Measurements from ENCODE around the gene RHOV.

The RHOV gene

DNA sequence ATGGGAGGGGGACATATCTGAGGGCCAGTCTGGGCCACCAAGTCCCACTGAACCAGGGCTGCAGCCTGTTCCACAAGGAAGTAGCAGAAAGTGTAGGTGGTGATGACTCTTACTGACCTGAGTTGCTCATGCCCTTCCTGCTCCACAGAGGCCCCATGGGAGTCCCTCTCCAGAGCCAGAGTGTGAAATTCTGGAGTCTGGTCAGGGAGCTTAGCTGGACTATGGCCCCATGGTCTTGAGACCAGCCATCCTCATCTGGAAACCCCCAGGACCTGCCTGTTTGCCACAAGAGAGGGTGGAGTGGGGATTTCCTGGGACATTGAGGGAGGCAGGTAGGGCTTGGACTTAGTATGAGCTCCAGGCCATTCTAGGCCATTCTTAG is 27.2 kb downstream of the RHOV start:
- Mint-ChIP-seq H3K9me3 (ENCODE audit: low read depth) (no peaks in the 10 kb centered on the region), H3K4me3 (no peak overlapping the region), H3K27ac (no peak overlapping the region), H3K36me3 (no peaks in the 10 kb centered on the region), H3K27me3 (peaks cover 6% of the 10 kb centered on the region), H3K4me1 (ENCODE audit: low read depth) (peaks cover 9% of the 10 kb centered on the region)

GRCh38 chr15:40845511-40846284 is 28.3 kb downstream of the RHOV start:
- peaks cover 6% of the 10 kb centered on the region for H3K27me3 Mint-ChIP-seq
- H3K9me3 Mint-ChIP-seq (ENCODE audit: low read depth), result no peaks in the 10 kb centered on the region
- peak overlapping the region; percentile 42 for H3K4me3 Mint-ChIP-seq
- H3K4me1 Mint-ChIP-seq (ENCODE audit: low read depth), result peaks cover 9% of the 10 kb centered on the region
- no peak overlapping the region for H3K27ac Mint-ChIP-seq
- no peaks in the 10 kb centered on the region for H3K36me3 Mint-ChIP-seq

DNA sequence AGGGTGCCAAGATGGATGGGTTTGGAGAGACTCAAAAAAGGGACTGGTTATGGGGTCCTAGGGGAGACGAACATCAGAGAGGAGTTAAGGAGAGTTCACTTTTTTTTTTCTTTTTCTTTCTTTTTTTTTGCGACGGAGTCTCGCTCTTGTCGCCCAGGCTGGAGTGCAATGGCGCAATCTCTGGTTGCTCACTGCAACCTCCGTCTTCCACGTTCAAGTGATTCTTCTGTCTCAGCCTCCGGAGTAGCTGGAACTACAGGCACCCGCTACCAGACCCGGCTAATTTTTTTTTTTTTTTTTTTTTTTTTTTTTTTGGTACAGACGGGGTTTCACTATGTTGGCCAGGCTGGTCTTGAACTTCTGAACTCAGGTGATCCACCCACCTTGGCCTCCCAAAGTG is 29.0 kb downstream of the RHOV start:
- Mint-ChIP-seq H3K9me3 (ENCODE audit: low read depth) (no peaks in the 10 kb centered on the region), H3K27ac (no peak overlapping the region), H3K4me1 (ENCODE audit: low read depth) (peaks cover 9% of the 10 kb centered on the region), H3K4me3 (peak overlapping the region; percentile 82), H3K27me3 (peaks cover 6% of the 10 kb centered on the region), H3K36me3 (no peaks in the 10 kb centered on the region)

GRCh38 chr15:40844696-40845030 is 29.4 kb downstream of the RHOV start:
- peaks cover 6% of the 10 kb centered on the region for H3K27me3 Mint-ChIP-seq
- no peak overlapping the region for H3K27ac Mint-ChIP-seq
- peaks cover 9% of the 10 kb centered on the region for H3K4me1 Mint-ChIP-seq (ENCODE audit: low read depth)
- H3K9me3 Mint-ChIP-seq (ENCODE audit: low read depth), result no peaks in the 10 kb centered on the region
- H3K36me3 Mint-ChIP-seq, result no peaks in the 10 kb centered on the region
- H3K4me3 Mint-ChIP-seq, result peak overlapping the region; percentile 82

DNA sequence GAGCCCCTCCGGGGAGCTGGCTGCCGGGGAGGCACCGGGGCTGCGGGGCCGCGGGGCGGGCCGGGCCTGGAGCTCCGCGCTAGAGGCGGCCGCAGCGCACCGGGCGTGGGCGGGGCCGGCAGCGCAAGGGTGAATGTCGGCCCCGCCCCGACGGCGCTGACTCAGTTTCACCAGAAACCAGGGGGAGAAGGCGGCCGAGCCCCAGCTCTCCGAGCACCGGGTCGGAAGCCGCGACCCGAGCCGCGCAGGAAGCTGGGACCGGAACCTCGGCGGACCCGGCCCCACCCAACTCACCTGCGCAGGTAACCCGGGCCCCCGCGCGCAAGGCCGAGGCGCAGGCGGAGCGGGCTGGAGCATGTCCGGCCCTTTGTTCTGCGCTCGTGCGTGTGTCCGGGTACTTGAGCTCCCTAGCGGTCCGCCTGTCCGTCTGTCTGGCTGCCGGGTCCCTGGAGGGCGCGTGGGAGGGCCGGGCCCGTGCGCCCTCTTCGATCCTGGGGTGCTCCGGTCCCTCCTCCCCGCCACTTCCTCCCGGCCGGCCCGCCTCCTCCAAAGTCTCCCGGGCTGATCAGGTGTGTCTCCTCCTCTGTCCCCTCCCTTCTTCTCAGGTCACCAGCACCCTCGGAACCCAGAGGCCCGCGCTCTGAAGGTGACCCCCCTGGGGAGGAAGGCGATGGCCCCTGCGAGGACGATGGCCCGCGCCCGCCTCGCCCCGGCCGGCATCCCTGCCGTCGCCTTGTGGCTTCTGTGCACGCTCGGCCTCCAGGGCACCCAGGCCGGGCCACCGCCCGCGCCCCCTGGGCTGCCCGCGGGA is 29.9 kb downstream of the RHOV start, which contains the start of gene SPINT1:
Gene SPINT1, plus strand, starts transcription at position 164 of the 811 bp plus-strand sequence. Its CDS starts 507 bp downstream, at position 671.
- H3K36me3 Mint-ChIP-seq, result no peaks in the 10 kb centered on the region
- peaks cover 9% of the 10 kb centered on the region for H3K4me1 Mint-ChIP-seq (ENCODE audit: low read depth)
- H3K27ac Mint-ChIP-seq, result no peak within 1 kb of the TSS
- H3K4me3 Mint-ChIP-seq, result peak within 1 kb of the TSS; percentile 82
- H3K27me3 Mint-ChIP-seq, result peaks cover 6% of the 10 kb centered on the region
- no peaks in the 10 kb centered on the region for H3K9me3 Mint-ChIP-seq (ENCODE audit: low read depth)

GRCh38 chr15:40843261-40843884 is 30.7 kb downstream of the RHOV start:
- Mint-ChIP-seq H3K27ac (no peak overlapping the region), H3K27me3 (peaks cover 6% of the 10 kb centered on the region), H3K4me3 (peak overlapping the region; percentile 81), H3K36me3 (no peaks in the 10 kb centered on the region), H3K4me1 (ENCODE audit: low read depth) (peaks cover 9% of the 10 kb centered on the region), H3K9me3 (ENCODE audit: low read depth) (no peaks in the 10 kb centered on the region)

DNA sequence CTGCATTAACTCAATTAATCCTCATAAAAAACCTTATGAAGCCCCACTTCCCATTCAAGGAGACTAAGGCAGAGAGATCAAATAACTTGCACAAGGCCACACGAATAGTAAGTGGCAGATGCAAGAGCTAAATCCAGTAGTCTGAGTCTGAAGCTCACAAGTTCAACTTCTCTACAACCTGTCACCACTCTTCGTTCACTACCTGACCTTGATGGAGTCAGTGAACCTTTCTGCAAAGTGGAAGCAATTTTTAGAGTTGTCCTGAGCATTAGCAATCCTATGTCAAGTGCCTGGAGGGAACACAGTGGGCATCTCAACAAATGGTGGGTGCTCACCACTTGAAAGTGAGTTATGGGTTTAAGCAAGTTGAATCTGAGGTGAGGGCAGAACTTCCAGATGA is 32.3 kb downstream of the RHOV start:
- no peaks in the 10 kb centered on the region for H3K9me3 Mint-ChIP-seq (ENCODE audit: low read depth)
- H3K4me3 Mint-ChIP-seq, result no peak overlapping the region
- H3K4me1 Mint-ChIP-seq (ENCODE audit: low read depth), result peaks cover 7% of the 10 kb centered on the region
- H3K27ac Mint-ChIP-seq, result no peak overlapping the region
- peaks cover 6% of the 10 kb centered on the region for H3K27me3 Mint-ChIP-seq
- H3K36me3 Mint-ChIP-seq, result no peaks in the 10 kb centered on the region

DNA sequence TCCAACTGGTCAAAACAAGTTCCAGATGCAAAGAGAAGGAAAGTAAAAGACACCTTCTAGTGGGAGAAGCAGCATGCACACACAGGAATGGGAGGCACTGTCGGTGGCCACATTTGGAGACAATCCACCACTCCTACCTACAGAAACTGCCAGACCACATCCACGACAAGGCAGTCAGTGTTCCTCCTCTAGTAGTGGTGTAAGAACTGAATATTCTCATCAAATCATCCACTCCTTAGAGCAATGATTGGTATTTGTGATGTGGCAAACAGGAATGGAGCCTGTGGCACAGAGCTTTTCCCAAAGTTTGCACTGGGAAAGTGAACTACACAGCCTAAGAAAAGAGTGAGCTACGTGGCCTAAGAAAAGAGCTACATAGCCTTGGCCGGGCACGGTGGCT is 35.3 kb downstream of the RHOV start:
- Mint-ChIP-seq H3K36me3 (no peaks in the 10 kb centered on the region), H3K27ac (no peak overlapping the region), H3K9me3 (ENCODE audit: low read depth) (no peaks in the 10 kb centered on the region), H3K27me3 (peaks cover 3% of the 10 kb centered on the region), H3K4me3 (no peak overlapping the region), H3K4me1 (ENCODE audit: low read depth) (peaks cover 3% of the 10 kb centered on the region)

GRCh38 chr15:40836020-40836419 is 38.0 kb downstream of the RHOV start:
- no peaks in the 10 kb centered on the region for H3K4me1 Mint-ChIP-seq (ENCODE audit: low read depth)
- no peak overlapping the region for H3K27ac Mint-ChIP-seq
- no peaks in the 10 kb centered on the region for H3K36me3 Mint-ChIP-seq
- H3K9me3 Mint-ChIP-seq (ENCODE audit: low read depth), result no peaks in the 10 kb centered on the region
- no peak overlapping the region for H3K4me3 Mint-ChIP-seq
- no peaks in the 10 kb centered on the region for H3K27me3 Mint-ChIP-seq

DNA sequence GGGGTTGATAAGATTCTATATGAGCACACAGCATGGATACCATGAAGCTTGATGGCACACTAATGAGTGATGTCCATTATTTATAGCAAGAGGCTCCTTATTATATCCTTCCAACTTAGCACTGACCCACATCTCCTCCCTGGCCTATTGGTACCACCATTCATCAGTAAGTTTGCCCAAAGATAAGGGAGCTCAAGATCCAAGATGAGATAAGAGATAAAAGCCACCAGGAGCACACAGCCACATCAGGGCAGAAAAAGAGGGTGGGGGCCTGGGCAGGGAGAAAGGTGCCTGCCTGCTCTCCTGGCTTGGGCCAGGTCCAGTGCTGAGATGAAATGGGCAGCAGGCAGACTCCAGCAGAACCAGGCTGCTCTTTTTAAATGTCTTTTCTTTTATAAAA is 41.1 kb downstream of the RHOV start:
- H3K4me3 Mint-ChIP-seq, result no peak overlapping the region
- no peaks in the 10 kb centered on the region for H3K36me3 Mint-ChIP-seq
- no peak overlapping the region for H3K27ac Mint-ChIP-seq
- no peaks in the 10 kb centered on the region for H3K9me3 Mint-ChIP-seq (ENCODE audit: low read depth)
- H3K27me3 Mint-ChIP-seq, result no peaks in the 10 kb centered on the region
- no peaks in the 10 kb centered on the region for H3K4me1 Mint-ChIP-seq (ENCODE audit: low read depth)

DNA sequence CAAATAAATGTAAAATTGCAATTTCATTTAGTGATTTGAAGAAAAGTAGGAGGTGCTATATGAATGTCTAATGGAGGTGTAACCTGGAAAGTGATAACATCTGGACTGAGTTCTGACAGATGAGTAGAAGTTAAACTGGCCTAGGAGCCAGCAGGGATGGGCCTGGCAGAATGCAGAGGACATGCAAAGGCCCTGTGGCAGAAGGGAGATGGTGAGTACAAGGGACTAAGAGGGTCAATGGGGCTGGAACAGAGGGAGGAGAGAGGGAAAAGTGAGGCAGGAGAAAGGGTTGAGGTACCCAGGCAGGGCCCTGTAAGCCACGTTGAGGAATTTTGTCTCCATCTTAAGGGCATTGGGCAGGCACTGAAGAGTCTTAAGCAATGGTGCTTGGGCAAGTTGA is 42.2 kb downstream of the RHOV start:
- H3K4me1 Mint-ChIP-seq (ENCODE audit: low read depth), result no peaks in the 10 kb centered on the region
- H3K27ac Mint-ChIP-seq, result no peak overlapping the region
- H3K4me3 Mint-ChIP-seq, result no peak overlapping the region
- no peaks in the 10 kb centered on the region for H3K27me3 Mint-ChIP-seq
- H3K36me3 Mint-ChIP-seq, result no peaks in the 10 kb centered on the region
- no peaks in the 10 kb centered on the region for H3K9me3 Mint-ChIP-seq (ENCODE audit: low read depth)

- Mint-ChIP-seq H3K36me3 (no peaks in the 10 kb centered on the region), H3K4me1 (ENCODE audit: low read depth) (no peaks in the 10 kb centered on the region), H3K27me3 (no peaks in the 10 kb centered on the region), H3K27ac (no peak overlapping the region), H3K4me3 (no peak overlapping the region), H3K9me3 (ENCODE audit: low read depth) (no peaks in the 10 kb centered on the region)
These were observed 43.1 kb downstream of the RHOV start for GRCh38 chr15:40830884-40831283.

GRCh38 chr15:40829115-40829514 is 44.9 kb downstream of the RHOV start:
- Mint-ChIP-seq H3K4me3 (no peak overlapping the region), H3K27me3 (no peaks in the 10 kb centered on the region), H3K36me3 (no peaks in the 10 kb centered on the region), H3K27ac (no peak overlapping the region), H3K9me3 (ENCODE audit: low read depth) (no peaks in the 10 kb centered on the region), H3K4me1 (ENCODE audit: low read depth) (no peaks in the 10 kb centered on the region)

- H3K36me3 Mint-ChIP-seq, result no peaks in the 10 kb centered on the region
- H3K4me3 Mint-ChIP-seq, result no peak within 1 kb of the TSS
- H3K9me3 Mint-ChIP-seq (ENCODE audit: low read depth), result no peaks in the 10 kb centered on the region
- no peak within 1 kb of the TSS for H3K27ac Mint-ChIP-seq
- H3K27me3 Mint-ChIP-seq, result no peaks in the 10 kb centered on the region
- H3K4me1 Mint-ChIP-seq (ENCODE audit: low read depth), result no peaks in the 10 kb centered on the region
These were observed 45.5 kb downstream of the RHOV start, which contains the start of gene PPP1R14D for GRCh38 chr15:40828447-40829036. Gene PPP1R14D (minus strand): TSS chr15:40828708. CDS start chr15:40828641, 67 bp downstream.

Measured in activated naive CD8-positive, alpha-beta T cell (primary cell).